ENCODE data around the gene MANSC4. TPM values are rescaled to one million over a fixed set of nuclear protein-coding genes. Genes with fewer than 3 reads are reported as not detected.
A peak's percentile ranks its signal among the peaks of the same experiment; 100 is the strongest.

Gene MANSC4
- total RNA-seq = not detected
- long read RNA-seq = 0 reads

- intact Hi-C loops (cut with DNase I) = loop anchor here (2.0 kb wide), 1 partner anchor 41 kb away; no protein-coding TSS in a partner anchor
- peak; percentile 89 for DNase-seq (ENCODE audit: low spot score)
Measured at GRCh38 chr12:27779920-27780611, at the start of gene MANSC4, which contains the start of gene KLHL42. MANSC4 (minus strand) TSS chr12:27780236; CDS start chr12:27771276, 8,960 bp downstream. KLHL42 (plus strand) TSS chr12:27780233; CDS start chr12:27780331, 98 bp downstream.

- intact Hi-C loops (cut with DNase I) = no loop called here
- DNase-seq (ENCODE audit: low spot score) = no peak
Measured at GRCh38 chr12:27828196-27828595, 48.2 kb upstream of the MANSC4 start.

DNA sequence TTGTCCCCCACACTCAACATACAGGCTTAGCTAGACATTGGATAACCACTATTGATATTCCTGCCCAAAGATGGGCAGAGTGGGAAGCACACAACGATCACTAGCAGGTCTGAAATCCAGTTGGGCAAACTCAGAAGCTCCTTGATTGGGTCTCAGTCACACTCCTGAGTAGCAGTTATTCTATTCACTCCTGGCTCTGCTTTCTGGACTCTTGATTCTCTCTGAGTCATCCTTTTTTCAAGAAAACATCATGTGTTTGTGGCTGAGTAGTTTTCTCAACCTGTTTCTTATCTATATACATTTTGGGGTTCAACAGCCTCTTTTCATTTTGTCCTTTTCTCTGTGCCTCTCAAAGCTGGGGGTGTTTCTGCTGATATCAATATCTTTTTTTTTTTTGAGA is 46.0 kb upstream of the MANSC4 start:
- intact Hi-C loops (cut with DNase I) = no loop called here
- no peak for DNase-seq (ENCODE audit: low spot score)

GRCh38 chr12:27824126-27824842 is 44.2 kb upstream of the MANSC4 start:
- intact Hi-C loops (cut with DNase I) = loop anchor here (5.0 kb wide), 1 partner anchor 92 kb away; no protein-coding TSS in a partner anchor
- DNase-seq (ENCODE audit: low spot score) = no peak

GRCh38 chr12:27823038-27823437 is 43.0 kb upstream of the MANSC4 start:
- intact Hi-C loops (cut with DNase I) = loop anchor here (5.0 kb wide), 1 partner anchor 91 kb away; no protein-coding TSS in a partner anchor
- no peak for DNase-seq (ENCODE audit: low spot score)

- no peak for DNase-seq (ENCODE audit: low spot score)
- intact Hi-C loops (cut with DNase I) = loop anchor here (5.0 kb wide), 1 partner anchor 90 kb away; no protein-coding TSS in a partner anchor
Measured at GRCh38 chr12:27822076-27822712, 42.2 kb upstream of the MANSC4 start.

DNA sequence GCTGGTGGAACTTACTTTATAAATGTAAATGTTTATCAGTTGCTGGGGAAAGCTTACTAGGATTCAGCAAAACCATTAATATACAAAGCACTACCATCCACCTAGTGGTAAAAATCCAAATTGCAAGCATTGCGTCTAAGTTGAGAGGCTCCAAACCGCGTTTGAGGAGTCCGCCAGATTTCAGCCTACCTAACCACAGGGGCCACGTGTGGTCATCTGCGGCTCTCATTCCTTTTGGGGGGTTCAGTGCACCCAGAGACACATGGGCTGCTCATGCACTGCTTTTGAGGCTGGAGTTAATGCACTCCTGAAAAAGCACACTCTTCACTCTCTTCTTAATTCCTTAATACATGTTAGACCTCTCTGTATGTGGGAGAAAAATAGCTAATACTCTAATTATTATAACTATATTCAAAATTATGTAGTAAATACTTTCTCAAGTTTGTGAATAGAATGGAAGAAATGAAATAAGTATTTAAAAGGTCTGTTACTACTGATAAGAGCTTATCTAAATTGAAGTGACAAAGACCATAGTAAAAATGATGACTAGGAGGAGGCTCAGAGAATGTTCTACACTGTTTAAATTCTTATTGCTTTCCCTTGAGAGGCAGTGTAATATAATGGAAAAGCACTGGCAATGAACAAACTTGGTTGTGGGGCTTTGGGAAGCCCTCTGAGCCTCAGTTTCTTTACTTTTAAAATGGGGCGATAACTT is 41.4 kb upstream of the MANSC4 start:
- intact Hi-C loops (cut with DNase I) = loop anchor here (2.0 to 5.0 kb wide), 2 partner anchors 41 to 89 kb away; partner anchors contain the start of genes KLHL42 and MANSC4
- no peak for DNase-seq (ENCODE audit: low spot score)

GRCh38 chr12:27820564-27820963 is 40.5 kb upstream of the MANSC4 start:
- intact Hi-C loops (cut with DNase I) = loop anchor here (2.0 to 5.0 kb wide), 2 partner anchors 40 to 88 kb away; partner anchors contain the start of genes KLHL42 and MANSC4

GRCh38 chr12:27818401-27818918 is 38.4 kb upstream of the MANSC4 start:
- no peak for DNase-seq (ENCODE audit: low spot score)
- intact Hi-C loops (cut with DNase I) = no loop called here

More at GRCh38 chr12:27820564-27820963, 40.5 kb upstream of the MANSC4 start:
- no peak for DNase-seq (ENCODE audit: low spot score)

GRCh38 chr12:27817766-27818165 is 37.7 kb upstream of the MANSC4 start:
- DNase-seq (ENCODE audit: low spot score) = no peak
- intact Hi-C loops (cut with DNase I) = no loop called here

- no peak for DNase-seq (ENCODE audit: low spot score)
- intact Hi-C loops (cut with DNase I) = no loop called here
Measured at GRCh38 chr12:27814851-27815591, 35.0 kb upstream of the MANSC4 start.

- intact Hi-C loops (cut with DNase I) = no loop called here
- no peak for DNase-seq (ENCODE audit: low spot score)
Measured at GRCh38 chr12:27814411-27814810, 34.4 kb upstream of the MANSC4 start.

DNA sequence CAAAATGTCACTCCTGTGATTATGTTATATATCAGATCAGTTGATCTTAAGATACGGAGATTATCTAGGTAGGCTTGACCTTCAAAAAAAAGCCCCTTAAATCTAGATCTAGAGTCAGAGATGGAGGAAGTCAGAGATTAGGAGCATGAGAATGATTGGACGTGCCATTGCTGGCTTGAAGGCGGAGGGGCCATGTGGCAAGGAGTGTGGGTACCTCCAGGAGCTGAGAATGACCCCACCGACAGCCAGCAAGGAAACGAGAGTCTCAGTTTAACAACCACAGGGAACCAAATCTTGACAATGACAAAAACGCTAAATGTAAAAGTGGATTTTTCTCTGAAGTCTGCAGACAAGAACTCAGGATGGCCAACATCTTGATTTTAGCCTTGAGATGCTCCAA is 32.5 kb upstream of the MANSC4 start:
- DNase-seq (ENCODE audit: low spot score) = no peak
- intact Hi-C loops (cut with DNase I) = no loop called here

DNA sequence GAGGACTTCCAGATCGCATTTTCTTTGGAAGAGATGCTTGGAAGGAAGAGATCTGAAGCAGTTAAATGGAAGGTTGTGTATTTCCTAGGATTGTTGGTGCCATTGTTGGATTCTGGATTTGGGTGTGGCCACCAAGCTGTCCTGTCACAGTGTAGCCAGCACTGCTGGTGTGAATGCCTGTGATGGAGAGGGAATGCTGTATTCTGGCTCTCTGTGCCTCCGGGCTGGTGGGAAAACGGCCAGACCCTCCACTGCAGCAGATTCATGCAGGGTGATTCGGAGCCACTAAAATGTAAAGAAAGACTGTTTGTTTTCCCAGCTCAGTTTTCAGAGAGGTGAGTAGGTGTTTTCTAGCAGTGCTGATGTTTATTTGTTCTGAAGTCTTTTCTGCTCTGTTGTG is 30.7 kb upstream of the MANSC4 start:
- DNase-seq (ENCODE audit: low spot score) = no peak
- intact Hi-C loops (cut with DNase I) = no loop called here

GRCh38 chr12:27808841-27809240 is 28.8 kb upstream of the MANSC4 start:
- no peak for DNase-seq (ENCODE audit: low spot score)
- intact Hi-C loops (cut with DNase I) = no loop called here

GRCh38 chr12:27807063-27807703 is 27.1 kb upstream of the MANSC4 start:
- intact Hi-C loops (cut with DNase I) = no loop called here
- DNase-seq (ENCODE audit: low spot score) = no peak

DNA sequence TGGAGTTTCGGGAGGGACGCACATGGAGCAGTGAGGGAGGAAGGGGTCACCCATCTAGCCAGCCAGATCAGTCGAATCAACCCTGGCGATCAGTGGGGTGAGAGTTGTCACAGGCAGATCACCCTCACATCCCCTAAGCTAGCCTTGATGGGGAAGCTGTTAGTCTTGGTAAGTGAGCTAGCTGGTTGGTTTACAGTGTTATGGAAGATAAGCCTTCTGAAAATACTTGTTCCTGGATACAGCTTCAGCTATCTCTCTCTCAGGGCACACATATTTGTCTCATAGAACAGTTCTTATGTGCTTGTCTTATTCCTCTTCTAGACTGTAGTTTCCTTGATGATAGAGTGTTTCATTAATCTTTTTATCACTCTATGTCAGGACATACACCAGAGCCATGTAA is 26.2 kb upstream of the MANSC4 start:
- DNase-seq (ENCODE audit: low spot score) = no peak
- intact Hi-C loops (cut with DNase I) = no loop called here

DNA sequence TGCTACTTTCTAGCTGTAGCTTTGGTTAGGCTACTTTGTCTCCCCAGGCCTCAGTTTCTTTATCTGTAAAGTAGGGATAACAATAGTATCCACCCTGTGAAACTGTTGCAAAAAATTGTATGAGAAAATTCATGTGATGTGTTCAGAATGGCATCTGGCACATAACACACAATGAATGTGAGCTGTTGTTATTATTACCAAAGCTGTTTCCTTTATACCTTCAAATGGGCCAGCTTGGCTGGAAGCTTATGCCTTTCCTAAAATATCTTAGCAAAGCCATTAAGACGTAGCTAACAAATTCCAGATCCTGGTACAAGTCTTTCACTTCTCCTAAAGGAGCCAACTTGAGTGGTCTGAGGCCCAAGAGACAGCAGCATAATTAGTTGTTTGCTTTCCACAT is 25.2 kb upstream of the MANSC4 start:
- intact Hi-C loops (cut with DNase I) = no loop called here
- DNase-seq (ENCODE audit: low spot score) = no peak
